Activated CD4-positive, CD25-positive, alpha-beta regulatory T cell treated with anti-CD3 and anti-CD28 coated beads, Interleukin-2, amount 50 U/mL, for 24 hours (primary cell): Measurements from ENCODE around the gene TRIP6.
A peak's percentile ranks its signal among the peaks of the same experiment; 100 is the strongest.
"Not testable (repeated sequence)": the region's sequence is repeated elsewhere in the genome, so short reads cannot be mapped to it uniquely, and the experiment has no call there.

ENCODE experiments used
- ATAC-seq, 2 donors: fragments of 150-1000 bp; cut with Tn5 transposase; one replicate each; pipeline ENCODE4 v1.10.0; 2021; ENCODE audit warnings: mild to moderate bottlenecking in 1 of 2, moderate library complexity in 1 of 2

Gene TRIP6

DNA sequence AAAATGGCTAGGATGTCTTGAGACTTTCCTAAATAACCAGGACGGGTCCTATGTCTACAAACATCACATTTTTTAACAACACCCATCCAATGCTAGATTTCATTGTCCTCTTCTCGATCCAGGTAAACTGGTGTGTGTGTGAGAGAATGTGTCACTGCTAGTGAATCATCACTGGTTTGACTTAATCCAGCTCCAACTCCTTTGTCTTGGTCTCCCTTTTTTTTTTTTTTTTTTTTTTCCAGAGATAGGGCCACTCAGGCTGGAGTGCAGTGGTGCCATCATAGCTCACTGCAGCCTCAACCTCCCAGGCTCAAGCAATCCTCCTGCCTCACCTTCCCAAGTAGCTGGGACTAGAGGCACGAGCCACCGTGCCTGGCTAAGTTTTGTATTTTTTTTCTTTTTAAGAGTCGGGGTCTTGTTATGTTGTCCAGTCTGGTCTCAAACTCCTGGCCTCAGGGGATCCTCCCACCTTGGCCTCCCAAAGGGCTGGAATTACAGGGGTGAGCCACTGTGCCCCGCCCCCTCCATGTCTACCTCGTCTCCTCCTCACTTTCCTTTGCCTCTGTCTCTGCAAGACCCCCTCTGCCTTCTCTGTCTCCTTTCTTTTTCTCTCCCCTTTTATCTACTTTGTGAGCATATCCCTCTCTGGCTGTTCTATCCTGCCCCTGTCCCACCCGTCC, 24.5 kb downstream of the TRIP6 start:
- no peak for ATAC-seq

DNA sequence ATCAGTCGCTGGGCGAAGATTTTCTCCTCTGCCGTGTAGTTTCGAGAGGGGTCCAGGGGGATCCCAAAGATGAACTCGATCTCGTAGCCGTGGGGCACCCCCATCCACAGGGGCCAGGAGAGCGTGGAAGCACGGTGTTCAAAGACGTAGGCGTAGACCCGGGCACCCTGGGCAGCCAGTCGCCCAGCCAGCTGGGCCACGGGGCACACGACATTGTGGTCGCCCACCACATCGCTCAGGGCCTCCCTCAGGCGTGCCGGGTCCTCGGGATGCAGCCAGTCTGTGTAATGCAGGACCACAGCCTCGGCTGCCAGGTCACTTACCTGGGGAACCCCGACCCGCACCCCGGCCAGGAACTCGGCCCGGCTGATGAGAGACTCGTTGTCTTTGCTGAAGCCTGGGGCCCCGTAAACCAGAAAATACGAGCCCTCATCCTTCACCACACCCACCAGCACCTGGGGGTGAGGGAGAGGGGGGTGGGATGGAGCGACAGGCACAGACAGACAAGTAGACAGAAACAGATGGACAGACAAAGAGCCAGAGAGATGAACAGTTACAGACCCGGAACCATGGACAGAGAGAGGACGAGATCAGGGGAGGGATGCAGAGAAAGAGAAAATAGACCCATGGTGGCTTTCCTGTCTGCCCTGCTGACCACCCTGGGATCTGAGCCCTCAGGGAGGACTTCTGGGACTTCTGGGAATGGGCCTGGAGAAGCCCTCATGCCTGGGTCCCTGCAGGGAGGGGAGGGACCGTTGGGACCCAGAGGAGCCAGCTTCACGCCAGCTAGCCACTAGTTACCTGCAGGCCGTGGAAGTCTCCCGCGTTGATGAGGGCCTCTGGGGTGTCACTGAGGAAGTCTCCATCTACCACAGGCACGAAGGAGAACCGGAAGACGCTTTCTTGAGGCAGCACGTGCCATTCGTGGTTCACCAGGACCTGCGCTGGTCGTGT, 25.5 kb downstream of the TRIP6 start:
- ATAC-seq, result no peak

DNA sequence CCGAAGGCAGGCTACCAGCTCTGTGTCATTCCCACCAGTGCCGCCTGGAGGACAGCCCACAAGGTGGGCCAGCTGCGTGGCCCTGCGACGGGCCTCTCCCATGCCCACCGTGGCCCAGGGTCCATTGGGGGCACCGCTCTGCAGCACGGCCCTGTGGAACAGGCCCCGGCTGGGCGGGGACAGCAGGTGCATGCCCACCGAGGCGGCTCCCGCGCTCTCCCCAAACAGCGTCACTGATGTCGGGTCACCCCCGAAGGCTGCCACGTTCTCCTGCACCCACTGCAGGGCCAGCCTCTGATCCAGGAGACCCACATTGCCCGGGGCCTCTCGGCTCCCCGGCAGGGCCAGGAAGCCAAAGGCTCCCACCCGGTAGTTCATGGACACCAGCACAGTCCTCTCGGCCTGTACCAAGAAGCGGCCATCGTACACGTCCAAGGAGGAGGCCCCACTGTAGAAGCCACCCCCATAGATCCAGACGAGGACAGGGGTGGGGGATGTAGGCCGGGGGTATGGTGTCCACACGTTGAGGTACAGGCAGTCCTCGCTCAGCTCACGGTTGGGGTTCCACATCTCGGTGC, 26.2 kb downstream of the TRIP6 start:
- ATAC-seq, result no peak

DNA sequence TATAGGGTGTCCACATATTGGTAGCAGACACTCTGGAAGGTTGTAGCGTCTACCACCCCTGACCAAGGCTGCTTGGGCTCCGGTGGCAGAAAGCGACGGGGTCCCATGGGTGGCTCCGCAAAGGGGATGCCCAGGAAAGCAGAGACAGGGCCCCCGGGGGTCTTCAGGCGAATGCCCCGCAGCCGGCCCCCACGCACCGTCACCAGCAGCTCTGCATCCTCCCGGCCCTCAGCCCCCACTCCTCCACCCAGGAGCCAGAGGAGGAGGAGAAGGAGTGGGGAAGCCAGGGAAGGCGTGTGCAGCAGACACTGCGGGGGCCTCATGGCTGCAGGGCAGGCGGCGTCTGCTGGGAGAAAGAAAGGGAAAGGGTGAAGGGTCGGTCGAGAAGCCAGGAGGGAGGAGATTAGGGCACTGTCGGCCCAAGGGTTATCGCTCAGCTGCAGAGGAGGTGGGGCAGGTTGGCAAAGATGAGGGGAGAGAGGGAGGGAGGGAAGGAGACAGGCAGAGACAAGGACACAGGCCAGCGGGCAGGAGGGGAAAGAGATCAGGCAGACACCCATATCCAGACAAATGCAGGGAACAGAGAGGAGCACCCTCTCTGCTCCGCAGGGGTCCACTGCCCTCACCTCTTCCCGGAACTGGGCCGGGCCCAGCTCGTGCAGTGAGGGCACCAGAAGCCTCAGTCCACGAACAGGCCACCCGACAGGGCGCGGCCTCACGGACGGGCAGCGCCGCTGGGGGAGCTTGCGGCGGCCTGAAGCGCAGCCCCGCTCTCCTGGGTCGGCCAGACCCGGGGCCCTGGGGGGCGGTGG, 26.9 kb downstream of the TRIP6 start:
- no peak for ATAC-seq

DNA sequence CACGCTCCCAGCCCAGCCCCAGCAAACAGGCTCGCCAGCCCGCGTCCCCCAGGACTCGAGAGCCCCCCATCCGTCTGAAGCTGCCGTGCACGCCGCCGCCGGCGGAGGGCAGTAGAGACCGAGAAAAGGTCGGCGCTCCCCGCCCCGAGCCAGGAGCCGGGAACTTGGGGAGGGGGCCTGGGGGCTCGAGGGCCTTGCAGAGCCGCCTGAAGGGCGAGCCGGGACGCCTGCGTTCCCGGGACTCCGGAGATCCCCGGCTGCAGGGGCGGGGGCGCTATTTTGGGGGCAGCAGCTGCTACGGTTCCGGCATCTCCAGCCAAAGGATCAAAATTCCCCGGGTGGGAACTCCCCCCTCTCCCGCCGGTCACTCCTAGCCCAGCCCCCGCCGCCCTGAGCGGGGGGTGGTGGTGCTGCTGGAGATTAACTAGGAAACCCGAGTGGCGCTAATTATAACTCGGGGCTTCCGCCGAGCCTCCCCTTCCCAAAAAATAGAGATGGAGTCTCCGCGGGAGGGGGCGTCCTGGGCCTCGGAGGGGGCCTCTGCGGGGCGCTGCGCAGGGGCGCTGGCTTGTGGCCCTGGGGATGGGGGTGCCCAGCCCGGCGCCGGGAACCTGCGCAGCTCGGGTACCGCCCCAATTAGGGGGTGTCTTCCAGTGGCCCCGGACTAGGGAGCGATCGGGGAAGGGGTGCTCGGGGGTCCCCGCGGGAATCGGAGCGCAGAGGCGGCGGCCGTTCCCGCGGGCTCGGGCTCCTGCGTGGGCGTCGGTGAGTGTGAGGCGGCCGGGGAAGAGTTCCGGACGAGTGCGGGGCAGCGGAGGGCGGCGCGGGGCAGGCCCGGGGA, 27.9 kb downstream of the TRIP6 start:
- ATAC-seq, result no peak

DNA sequence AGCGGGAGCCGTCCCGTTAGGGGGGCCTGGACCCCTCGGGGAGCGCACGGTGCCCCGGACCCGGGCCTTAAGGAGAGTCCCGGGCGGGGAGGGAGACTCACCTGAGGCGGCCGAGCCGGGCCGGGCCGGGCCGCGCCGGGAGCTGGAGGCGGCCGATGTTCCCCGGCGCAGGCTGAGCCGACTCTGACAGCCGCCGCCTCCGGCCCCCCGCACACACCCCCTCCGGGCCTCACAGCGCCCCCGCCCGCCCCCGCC, 28.4 kb downstream of the TRIP6 start, which contains the start of gene ACHE:
Gene ACHE, minus strand, starts transcription at position 188 of the 255 bp plus-strand sequence. CDS start 1,656 bp downstream, outside the sequence.
- ATAC-seq, result peak; percentile 18 to 22

DNA sequence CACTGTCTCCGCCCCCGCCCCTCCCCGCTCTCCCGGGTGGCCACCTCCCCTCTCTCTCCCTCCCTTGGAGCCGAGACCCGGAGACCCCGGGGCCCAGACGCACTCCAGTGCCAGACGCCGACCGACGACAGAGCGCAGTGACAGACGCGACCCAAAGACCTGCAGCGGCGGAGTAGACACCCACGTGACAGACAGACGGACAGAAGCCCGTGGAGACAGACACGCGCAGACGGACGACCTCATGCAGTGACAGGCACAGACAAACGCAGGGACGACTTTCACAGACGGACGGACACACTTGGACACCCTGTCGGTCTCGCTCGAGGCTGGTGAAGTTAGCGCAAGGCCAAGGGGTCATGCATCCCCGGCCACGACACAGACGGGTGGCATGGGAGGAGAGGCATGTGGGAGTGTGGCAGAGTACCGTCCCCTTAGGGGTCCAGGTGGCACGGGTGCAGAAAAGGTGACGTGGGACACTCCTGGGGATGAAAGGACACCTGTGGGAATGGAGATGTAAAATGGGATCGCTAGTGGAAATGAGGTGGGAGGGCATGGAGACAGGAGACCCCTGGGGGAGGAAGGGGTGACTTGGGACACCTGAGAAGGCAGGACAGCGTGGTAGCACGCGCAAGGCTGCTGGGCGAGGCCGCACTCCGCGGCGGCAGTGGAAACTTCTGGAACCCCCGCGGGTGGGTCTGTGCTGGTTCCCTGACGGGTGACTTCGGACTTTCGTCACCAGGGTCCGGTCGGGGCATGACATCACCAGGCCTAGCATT, 29.0 kb downstream of the TRIP6 start:
- ATAC-seq, result peak in 1 of 2 donors; percentile 38

DNA sequence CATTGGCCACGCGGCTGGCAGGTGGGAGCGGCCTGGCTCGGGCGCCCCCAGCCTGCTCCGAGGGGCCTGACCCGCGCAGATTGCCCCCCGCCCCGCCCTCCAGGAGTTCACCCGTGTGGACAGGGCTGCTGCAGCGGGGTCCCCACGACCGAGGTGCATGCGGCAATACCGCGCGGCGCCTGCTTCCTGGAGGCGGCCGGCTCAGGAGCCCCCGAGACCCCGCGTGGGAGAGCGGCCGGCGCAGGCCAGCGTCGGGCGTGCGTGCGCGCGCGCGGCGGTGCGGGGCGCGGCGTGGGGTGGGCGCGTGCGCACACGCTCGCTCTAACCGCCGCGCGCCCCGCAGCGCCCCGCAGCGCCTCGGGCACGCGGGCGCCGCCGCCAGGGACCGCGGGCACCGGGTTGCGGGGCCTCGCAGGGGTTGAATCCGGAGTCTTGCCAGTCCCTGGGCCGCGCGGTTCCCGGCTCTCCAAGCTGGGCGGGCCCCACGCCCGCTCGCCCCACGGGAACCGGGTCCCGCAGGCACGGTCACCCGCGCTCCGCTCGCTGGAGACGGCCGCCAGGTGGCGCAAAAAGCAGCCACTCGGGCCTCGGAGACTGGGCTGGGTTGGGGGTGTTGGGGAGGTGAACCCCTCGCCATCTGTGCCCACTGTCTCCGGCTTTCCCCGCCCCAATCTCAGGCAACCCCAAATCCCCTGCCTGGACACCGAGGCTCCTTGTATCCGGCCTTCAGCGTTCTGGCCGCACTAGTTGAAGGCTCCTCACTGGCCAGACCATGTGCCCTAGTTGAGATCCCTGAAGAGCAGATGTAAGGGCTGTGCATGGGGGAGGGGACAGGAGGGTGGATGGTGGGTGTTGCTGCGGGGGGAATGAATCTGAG, 29.8 kb downstream of the TRIP6 start:
- ATAC-seq, result peak; percentile 35 to 71

DNA sequence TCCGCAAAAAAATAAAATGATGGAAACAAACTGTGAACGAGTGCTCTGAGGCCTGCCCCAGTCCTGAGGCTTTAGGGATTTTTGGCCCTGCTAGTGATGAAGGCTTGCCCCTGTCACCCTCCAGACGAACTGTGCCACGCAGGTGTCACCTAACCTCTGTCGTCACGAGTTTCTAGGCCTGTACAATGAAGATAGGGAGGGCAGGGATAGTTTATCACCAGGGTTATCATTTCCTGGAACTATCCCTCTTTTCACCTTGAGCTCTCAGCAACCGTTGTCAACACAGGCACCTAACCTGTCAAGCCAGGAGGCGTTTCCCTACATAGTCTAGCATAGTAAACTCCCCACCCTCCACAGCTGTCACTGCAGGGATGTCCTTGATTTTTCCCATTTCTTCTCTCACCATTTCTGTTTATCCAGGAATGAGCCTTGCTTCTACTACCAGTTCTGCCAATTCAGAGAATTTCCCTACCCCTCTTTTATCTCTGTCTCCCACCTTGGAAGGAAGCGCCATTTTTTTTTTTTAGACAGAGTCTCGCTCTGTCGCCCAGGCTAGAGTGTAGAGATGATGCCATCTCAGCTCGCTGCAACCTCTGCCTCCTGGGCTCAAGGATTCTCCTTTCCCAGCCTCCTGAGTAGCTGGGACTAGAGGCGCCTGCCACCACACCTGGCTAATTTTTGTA, 30.7 kb downstream of the TRIP6 start:
- ATAC-seq, result no peak

DNA sequence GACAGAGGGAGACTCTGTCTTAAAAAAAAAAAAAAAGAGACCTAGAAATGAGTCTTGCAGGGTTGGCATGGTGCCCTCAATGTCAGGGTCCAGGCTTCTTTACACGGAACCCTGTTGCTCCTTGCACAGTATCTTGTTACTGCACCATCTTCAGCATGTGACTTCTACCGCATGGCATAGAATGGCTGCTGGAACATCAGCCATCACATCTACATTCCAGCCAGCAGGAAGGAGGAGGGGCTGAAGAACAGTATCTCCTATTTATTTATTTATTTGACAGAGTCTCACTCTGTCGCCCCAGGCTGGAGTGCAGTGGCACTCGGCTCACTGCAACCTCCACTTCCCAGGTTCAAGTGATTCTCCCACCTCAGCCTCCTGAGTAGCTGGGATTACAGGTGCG, 32.2 kb downstream of the TRIP6 start:
- ATAC-seq, result no peak

DNA sequence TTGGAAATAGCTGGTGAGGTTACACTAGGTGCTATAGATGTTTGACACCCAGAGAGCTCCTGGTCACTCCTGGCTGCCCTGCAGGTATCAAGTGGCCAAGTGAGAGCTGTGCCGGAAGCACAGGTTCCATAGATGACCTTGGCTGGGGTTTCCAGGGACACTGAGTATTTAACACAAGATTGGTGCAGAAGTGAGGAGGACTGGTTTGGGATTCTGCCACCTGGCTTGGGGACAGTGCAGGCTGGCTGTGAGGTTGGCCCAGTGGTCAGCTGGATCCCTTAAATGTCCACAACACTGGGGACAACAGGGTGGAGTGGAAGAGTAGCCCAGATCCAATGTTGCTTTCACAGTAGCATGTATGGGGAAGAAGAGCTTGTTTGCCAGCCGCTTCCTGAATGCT, 33.8 kb downstream of the TRIP6 start:
- no peak for ATAC-seq

DNA sequence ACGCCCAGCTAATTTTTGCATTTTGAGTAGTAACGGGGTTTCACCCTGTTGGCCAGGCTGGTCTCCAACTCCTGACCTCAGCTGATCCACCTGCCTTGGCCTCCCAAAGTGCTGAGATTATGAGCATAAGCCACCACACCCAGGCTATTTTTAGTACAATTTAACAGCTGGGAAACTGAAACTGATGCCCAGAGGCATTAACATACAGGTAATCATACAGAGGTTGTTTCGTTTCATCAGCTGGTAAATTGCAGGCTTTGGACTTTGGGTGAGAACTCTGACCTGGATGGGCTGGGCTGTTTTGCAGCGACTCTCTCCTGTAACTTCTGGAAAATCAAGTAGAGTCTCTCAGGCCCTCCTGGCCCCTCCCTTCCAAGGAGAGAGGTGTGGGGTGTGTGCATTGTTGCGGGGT, 34.7 kb downstream of the TRIP6 start:
- no peak for ATAC-seq

DNA sequence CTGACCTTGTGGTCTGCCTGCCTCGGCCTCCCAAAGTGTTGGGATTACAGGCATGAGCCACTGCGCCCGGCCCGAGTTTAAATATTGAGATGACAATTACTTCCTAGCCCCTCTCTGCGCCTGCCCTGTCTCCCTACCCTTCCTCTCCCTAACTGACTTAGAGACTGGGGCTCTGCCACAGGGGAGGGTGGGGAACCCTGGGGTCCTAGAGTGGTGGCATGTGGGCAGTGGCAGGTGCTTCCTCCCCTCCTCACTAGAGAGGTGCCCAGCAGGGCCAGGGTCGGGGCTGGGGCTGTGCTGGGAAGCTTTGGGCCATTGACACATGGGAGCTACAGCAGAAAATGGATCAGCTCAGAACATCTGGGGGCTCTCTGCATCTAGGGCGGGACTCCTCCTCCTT, 35.5 kb downstream of the TRIP6 start:
- no peak for ATAC-seq

DNA sequence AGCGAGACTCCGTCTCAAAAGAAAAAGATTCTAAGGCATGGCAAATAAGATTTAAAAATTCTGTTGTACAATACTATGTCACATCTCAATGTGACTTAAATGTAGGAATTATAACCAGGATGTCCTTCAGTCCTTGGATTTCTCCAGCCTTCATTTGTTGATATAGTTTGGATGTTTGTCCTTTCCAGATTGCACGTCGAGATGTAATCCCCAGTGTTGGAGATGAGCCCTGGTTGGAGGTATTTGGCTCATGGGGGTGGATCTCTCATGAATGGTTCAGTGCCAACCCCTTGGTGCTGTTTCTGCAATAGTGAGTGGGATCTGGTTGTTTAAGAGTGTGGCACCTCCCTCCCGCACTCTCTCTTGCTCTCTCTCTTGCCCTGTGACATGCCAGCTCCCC, 41.3 kb downstream of the TRIP6 start:
- no peak for ATAC-seq

DNA sequence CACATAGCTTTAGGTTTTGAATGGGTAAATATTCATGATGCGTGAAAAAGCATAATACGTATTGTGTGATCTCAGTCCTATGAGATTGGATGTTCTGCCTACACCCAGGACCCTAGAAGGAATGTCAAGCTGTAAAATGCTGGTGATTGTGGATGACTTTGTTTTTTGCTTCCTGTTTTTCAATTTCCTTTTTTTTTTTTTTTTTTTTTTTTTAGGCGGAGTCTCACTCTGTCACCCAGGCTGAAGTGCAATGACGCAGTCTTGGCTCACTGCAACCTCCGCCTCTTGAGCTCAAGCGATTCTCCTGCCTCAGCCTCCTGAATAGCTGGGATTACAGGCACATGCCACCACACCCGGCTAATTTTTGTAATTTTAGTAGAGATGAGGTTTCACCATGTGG, 43.3 kb downstream of the TRIP6 start:
- ATAC-seq, result not testable (repeated sequence)

DNA sequence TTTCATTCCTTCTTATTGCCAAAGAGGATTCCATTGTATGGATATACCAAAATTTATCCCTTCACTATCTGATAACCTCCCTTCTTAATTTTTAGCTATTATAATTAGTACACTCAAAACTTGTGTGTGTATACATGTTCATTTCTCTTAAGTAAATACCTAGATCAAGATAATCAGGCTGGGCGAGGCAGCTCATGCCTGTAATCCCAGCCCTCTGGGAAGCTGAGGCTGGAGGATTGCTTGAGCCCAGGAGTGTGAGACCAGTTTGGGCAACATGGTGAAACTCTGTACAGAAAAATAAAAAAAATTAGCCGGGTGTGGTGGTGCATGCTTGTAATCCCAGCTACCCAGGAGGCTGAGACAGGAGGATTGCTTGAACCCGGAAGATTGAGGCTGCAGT, 44.3 kb downstream of the TRIP6 start:
- no peak for ATAC-seq

DNA sequence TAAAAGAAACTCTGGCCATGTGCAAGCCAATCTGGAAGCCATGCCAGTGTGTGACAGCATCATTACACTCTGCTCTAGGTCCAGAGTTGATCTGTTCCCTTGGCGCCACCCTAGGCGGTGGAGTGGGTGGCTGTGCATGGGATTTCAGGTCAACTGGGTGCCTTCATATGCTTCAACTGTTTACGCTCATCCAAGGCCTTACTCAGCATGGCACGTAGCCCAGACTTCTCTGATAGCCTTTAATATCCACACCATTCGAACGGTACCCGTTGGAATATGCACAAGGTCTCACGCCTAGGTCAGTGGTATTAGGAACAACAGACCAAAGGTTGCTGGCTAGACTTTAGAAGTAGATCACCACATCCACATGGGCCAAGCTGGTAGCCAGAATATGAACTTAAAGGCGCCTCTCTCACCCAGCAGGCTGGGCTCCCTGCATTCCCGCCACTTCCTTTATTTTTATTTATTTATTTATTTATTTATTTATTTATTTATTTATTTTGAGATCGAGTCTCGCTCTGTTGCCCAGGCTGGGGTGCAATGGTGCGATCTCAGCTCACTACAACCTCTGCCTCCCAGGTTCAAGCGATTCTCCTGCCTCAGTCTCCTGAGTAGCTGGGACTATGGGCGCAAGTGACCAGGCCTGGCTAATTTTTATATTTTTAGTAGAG, 47.2 kb downstream of the TRIP6 start:
- no peak for ATAC-seq

DNA sequence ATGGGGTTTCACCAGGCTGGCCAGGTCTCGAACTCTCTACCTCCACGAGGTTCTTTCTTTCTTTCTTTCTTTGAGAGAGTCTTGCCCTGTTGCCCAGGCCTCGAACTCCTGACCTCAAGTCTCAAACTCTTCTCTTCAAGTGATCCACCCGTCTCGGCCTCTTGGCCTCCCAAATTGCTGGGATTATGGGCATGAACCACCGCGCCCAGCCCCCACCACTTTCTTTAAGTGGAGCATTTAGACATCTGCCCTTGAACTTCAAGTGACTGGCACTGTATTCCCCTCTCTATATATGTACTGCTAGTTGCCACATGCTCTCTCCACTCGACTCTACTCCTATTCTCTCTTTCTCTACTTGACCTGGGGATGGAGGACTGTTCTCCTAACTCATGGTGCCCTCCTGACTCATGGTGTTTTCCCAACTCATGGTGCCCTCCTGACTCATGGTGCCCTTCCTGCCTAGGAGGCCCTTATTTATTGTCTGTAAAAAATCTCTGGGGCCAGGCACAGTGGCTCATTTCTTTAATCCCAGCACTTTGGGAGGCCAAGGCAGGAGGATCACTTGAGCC, 47.8 kb downstream of the TRIP6 start:
- peak; percentile 20 to 28 for ATAC-seq

DNA sequence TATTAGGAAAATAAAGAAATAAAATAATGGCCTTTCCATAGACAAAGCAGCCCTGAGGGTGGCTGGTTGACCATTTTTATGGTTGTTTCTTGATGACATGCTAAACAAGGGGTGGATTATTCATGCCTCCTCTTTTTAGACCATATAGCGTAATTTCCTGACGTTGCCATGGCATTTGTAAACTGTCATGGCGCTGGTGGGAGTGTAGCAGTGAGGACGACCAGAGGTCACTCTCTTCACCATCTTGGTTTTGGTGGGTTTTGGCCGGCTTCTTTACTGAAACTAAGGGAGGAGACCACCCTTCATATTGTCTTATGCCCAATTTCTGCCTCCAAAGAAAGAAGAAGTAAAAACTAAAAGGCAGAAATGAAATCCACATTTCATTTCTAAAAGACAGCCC, 52.1 kb downstream of the TRIP6 start:
- not testable (repeated sequence) for ATAC-seq
